PC-9 (cell line): ENCODE measurements around the gene CAMKV. TPM values are rescaled to one million over a fixed set of nuclear protein-coding genes. Genes with fewer than 3 reads are reported as not detected.

Experiments
- BruUV-seq: library from RNA; stranded (reverse); fragments of 400-500 nt; replicated peaks from 2 replicates; lab custom pipeline; 2021; lab: Mats Ljungman, UMichigan
- CTCF ChIA-PET: fragments of 300-600 bp; sonication (Branson Sonifier 250); formaldehyde crosslinking; loops from one replicate; lab custom pipeline; 2022; ENCODE audit warnings: antibody characterized with exemption; lab: Charles Lee
- POLR2A ChIA-PET: fragments of 300-600 bp; sonication (Branson Sonifier 250); formaldehyde crosslinking; loops from one replicate; lab custom pipeline; 2022; ENCODE audit warnings: antibody characterized with exemption; ENCODE audit not compliant: unreplicated experiment; lab: Charles Lee
- DNase-seq, 2 experiments: peaks; one replicate each; pipeline versions ENCODE4 v3.0.0 to v3.0.0-alpha.2; 2015 to 2022; ENCODE audit warnings: mixed read lengths in 1 of 2
- H2AFZ ChIP-seq: fragments of 200-600 bp; sonication (generic); 2 replicates; pipeline ENCODE4 v1.8.1; 2017; ENCODE audit warnings: antibody characterized with exemption
- H3F3A ChIP-seq: fragments of 200-600 bp; sonication (generic); 2 replicates; pipeline ENCODE4 v1.8.1; 2017; ENCODE audit warnings: antibody characterized with exemption, mild to moderate bottlenecking, low read depth; ENCODE audit not compliant: insufficient read depth
- H3K27ac ChIP-seq: fragments of 200-600 bp; sonication (generic); 2 replicates; pipeline ENCODE4 v1.6.1; 2016; ENCODE audit warnings: mixed run types
- H3K27me3 ChIP-seq: fragments of 200-600 bp; sonication (generic); 2 replicates; pipeline ENCODE4 v1.6.1; 2016; ENCODE audit warnings: low read depth, mixed run types; ENCODE audit not compliant: insufficient read depth
- H3K36me3 ChIP-seq: fragments of 200-600 bp; sonication (generic); 2 replicates; pipeline ENCODE4 v1.6.1; 2016; ENCODE audit warnings: low read depth, mixed run types
- H3K4me1 ChIP-seq: fragments of 200-600 bp; sonication (generic); replicated peaks from 2 replicates; pipeline ENCODE4 v1.6.1; 2016; ENCODE audit warnings: mixed run types; ENCODE audit not compliant: insufficient read depth
- H3K4me2 ChIP-seq: fragments of 200-600 bp; sonication (generic); 2 replicates; pipeline ENCODE4 v1.6.1; 2017; ENCODE audit warnings: mixed run types
- H3K4me3 ChIP-seq: fragments of 200-600 bp; sonication (generic); 2 replicates; pipeline ENCODE4 v1.6.1; 2016; ENCODE audit warnings: mixed run types
- H3K79me2 ChIP-seq: fragments of 200-600 bp; sonication (generic); 2 replicates; pipeline ENCODE4 v1.6.1; 2017; ENCODE audit warnings: low read depth, mixed run types
- H3K9me2 ChIP-seq: fragments of 200-600 bp; sonication (generic); 2 replicates; pipeline ENCODE4 v1.8.1; 2017; ENCODE audit warnings: mild to moderate bottlenecking; ENCODE audit not compliant: insufficient read depth
- H3K9me3 ChIP-seq: fragments of 200-600 bp; sonication (generic); 2 replicates; pipeline ENCODE4 v1.8.1; 2016; ENCODE audit warnings: low read depth; ENCODE audit not compliant: insufficient read depth
- H4K20me1 ChIP-seq: fragments of 200-600 bp; sonication (generic); 2 replicates; pipeline ENCODE4 v1.8.1; 2017; ENCODE audit not compliant: insufficient read depth
- CTCF ChIP-seq: fragments of 200-600 bp; sonication (generic); conservative IDR thresholded peaks from 2 replicates; pipeline ENCODE4 v1.6.1; 2017; ENCODE audit warnings: mixed run types, antibody characterized with exemption, mild to moderate bottlenecking, moderate library complexity
- EZH2 ChIP-seq: fragments of 200-600 bp; sonication (generic); IDR thresholded peaks from 2 replicates; pipeline ENCODE4 v1.8.0; 2017; ENCODE audit warnings: antibody characterized with exemption, low read depth
- intact Hi-C: fragments of 100-400 bp; cut with micrococcal nuclease; formaldehyde crosslinking; loops from one replicate; pipeline ENCODE4 v1.10.0; 2022; ENCODE audit not compliant: unreplicated experiment
- total RNA-seq: library from RNA; stranded (reverse); gene quantifications from 2 replicates; pipeline ENCODE4 v1.2.3, GENCODE V29; 2021

CAMKV gene
- total RNA-seq, 1 experiment from 2014 or later, result not detected

GRCh38 chr3:49812916-49813496, 56.7 kb downstream of the CAMKV start:
- ChIA-PET POLR2A (no interaction called here), CTCF (interaction anchor here (0.8 to 1.0 kb wide), 3 partner anchors 10 to 13 kb away, joined by 3 to 5 read pairs (median 4); partner anchors contain the start of gene INKA1)
- Histone ChIP-seq H3K27me3 (no peaks in the 10 kb centered on the region), H2AFZ (no peak overlapping the region), H3K4me2 (no peak overlapping the region), H3K27ac (no peak overlapping the region), H4K20me1 (no peaks in the 10 kb centered on the region), H3K9me2 (no peaks in the 10 kb centered on the region), H3K36me3 (no peaks in the 10 kb centered on the region), H3K4me1 (no peaks in the 10 kb centered on the region), H3F3A (no peaks in the 10 kb centered on the region), H3K9me3 (no peaks in the 10 kb centered on the region), H3K79me2 (no peaks in the 10 kb centered on the region), H3K4me3 (no peak overlapping the region)
- no TSS peak for BruUV-seq
- no peak for DNase-seq
- no peak for TF ChIP-seq EZH2
- TF ChIP-seq CTCF, result no peak
- intact Hi-C loops, result no loop called here

Other genes with a start within 250 kb of the CAMKV start
- 131 TPM in 2 replicates for gene APEH, start 195.6 kb downstream of the CAMKV start, total RNA-seq
- 10.4 and 16.8 TPM in 2 replicates for gene MST1, start 180.4 kb downstream of the CAMKV start, total RNA-seq
- 46.7 and 48.6 TPM in 2 replicates for gene RNF123, start 180.3 kb downstream of the CAMKV start, total RNA-seq
- 1.0 TPM in 1 of 2 replicates, not detected in the other for gene AMIGO3, start 150.2 kb downstream of the CAMKV start, total RNA-seq
- 20.4 and 24.2 TPM in 2 replicates for gene GMPPB, start 146.0 kb downstream of the CAMKV start, total RNA-seq
- 32.9 and 37.0 TPM in 2 replicates for gene IP6K1, start 83.4 kb downstream of the CAMKV start, total RNA-seq
- gene CDHR4, start 70.0 kb downstream of the CAMKV start, total RNA-seq, result 2.0 and 3.5 TPM in 2 replicates
- 0.40 TPM in 1 of 2 replicates, not detected in the other for gene INKA1, start 66.6 kb downstream of the CAMKV start, total RNA-seq
- gene UBA7, start 56.0 kb downstream of the CAMKV start, total RNA-seq, result 48.6 and 56.5 TPM in 2 replicates
- gene TRAIP, start 13.3 kb downstream of the CAMKV start, total RNA-seq, result 18.1 and 20.6 TPM in 2 replicates
- 84.3 and 98.3 TPM in 2 replicates for gene MST1R, start 34.0 kb upstream of the CAMKV start, total RNA-seq
- 4.8 and 5.5 TPM in 2 replicates for gene MON1A, start 59.9 kb upstream of the CAMKV start, total RNA-seq
- 70.2 and 72.0 TPM in 2 replicates for gene RBM6, start 70.2 kb upstream of the CAMKV start, total RNA-seq
- gene RBM5, start 219.0 kb upstream of the CAMKV start, total RNA-seq, result 87.7 and 90.2 TPM in 2 replicates